ENCODE measurements around the gene PLK1.

DNA sequence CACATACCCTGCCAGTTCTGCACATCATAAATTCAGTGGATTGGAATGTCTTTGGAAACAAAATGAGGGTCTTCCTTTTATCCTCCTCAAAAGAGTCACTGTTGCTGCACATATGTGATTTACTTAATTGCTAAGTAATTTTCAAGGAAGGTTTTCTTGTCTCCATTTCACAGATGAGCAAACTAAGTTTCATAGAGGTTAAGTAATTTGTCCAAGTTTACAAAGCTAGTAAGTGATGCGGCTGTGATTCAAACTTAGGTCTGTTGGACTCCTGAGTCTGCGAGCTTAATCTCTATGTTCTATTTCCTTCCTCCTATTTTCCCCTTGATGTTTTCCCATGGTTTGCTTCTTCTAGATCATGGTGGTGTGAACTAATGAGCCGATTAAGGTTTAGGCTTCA is 48.0 kb downstream of the PLK1 start:
- TF ChIP-seq POLR2A (IDR thresholded peaks at IDR 0.05) = no peak
- TF ChIP-seq, protein P1, sequence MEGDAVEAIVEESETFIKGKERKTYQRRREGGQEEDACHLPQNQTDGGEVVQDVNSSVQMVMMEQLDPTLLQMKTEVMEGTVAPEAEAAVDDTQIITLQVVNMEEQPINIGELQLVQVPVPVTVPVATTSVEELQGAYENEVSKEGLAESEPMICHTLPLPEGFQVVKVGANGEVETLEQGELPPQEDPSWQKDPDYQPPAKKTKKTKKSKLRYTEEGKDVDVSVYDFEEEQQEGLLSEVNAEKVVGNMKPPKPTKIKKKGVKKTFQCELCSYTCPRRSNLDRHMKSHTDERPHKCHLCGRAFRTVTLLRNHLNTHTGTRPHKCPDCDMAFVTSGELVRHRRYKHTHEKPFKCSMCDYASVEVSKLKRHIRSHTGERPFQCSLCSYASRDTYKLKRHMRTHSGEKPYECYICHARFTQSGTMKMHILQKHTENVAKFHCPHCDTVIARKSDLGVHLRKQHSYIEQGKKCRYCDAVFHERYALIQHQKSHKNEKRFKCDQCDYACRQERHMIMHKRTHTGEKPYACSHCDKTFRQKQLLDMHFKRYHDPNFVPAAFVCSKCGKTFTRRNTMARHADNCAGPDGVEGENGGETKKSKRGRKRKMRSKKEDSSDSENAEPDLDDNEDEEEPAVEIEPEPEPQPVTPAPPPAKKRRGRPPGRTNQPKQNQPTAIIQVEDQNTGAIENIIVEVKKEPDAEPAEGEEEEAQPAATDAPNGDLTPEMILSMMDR (IDR thresholded peaks at IDR 0.05) = no peak

All from testis (tissue), 2 donors.